Fibroblast of the conjunctiva (primary cell): ENCODE measurements around the gene OAS3.
"Not testable (repeated sequence)": the region's sequence is repeated elsewhere in the genome, so short reads cannot be mapped to it uniquely, and the experiment has no call there.

Experiments
- DNase-seq: peaks from one replicate; pipeline ENCODE4 v3.0.0-alpha.2; 2010; ENCODE audit warnings: low read depth

The OAS3 gene

DNA sequence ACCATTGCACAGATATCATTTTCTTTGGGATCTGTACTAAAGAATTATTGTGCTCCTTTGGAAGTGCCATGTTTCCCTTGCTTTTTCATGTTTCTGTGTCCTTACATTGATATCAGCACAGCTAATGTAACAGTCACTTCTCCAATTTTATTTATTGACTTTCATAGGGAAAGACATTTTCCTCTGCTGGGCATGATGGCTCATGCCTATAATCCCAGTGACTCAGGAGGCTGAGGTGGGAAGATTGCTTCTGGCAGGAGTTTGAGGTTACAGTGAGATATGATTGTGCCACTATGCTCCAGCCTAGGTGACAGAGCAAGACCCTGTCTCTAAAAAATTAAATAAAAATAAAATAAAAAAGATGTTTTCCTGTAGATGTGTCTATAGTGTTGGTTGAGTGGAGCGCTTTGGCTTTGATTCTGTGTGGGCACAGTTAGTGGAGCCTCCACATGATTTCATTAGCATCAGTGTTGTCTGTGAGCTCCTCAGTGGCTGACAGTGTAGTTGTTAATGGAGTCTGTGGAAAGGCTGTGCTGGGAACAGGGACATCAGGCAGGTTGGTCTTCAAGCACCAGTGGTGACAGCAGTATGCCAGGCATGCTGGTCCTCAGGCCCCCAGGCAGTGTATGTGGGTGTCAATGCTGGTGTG is 47.5 kb downstream of the OAS3 start:
- no peak for DNase-seq

DNA sequence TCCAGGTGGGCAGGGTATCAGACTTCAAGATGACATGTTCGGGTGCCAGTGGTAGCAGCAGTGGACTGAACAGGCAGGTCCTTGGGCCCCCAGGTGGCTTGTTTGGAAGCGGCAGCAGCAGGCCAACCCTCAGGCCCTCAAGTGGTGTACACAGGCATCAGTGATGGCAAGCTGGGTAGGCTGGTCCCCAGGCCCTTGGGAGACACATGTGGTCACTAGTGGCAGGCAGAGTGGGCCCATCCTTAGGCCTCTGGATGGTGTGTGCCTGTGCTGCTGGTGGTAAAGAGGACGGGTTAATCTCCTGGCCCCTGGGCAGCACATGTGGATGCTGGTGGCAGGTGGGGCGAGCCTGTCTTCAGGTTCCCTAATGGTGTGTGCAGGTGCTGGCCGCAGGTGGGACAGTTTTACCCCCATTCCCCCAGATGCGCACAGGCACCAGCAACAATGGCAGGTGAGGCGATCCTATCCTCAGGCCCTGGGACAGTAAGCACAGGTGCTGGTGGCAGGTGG is 48.1 kb downstream of the OAS3 start:
- DNase-seq, result no peak

DNA sequence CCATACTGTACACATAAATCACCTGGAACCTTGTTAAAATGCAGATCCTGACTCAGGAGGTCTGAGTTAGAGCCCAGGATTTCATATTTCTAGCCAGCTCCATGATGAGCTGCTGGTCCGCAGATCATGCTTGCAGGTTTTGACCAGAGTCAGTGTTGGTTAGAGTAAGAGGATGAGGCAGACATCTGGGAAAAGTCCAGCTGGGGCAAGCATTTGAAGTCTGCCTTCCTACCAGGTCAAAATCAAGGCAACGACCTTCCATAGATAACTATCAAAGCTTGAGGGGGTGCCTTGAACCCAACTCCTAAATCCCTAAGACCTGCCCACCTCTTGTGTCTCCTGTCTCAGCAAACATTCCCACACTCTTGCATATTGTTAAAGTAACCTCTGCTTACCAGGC is 49.3 kb downstream of the OAS3 start:
- no peak for DNase-seq

DNA sequence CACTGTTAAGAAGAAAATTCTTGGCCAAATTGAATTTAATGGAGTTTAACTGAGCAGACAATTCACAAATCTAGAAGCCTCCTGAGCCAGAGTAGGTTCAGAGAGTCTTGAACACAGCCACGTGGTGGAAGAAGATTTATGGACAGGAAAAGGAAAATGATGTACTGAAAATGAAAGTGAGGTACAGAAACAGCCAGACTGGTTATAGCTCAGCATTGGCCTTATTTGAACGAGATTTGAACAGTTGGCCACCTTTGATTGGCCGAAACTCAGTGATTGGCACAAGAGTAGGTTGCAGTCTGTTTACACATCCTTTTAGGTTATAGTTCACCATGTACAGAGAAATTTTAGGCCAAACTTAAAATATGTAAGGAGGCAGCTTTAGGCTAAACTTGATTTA is 50.0 kb downstream of the OAS3 start:
- DNase-seq, result no peak

DNA sequence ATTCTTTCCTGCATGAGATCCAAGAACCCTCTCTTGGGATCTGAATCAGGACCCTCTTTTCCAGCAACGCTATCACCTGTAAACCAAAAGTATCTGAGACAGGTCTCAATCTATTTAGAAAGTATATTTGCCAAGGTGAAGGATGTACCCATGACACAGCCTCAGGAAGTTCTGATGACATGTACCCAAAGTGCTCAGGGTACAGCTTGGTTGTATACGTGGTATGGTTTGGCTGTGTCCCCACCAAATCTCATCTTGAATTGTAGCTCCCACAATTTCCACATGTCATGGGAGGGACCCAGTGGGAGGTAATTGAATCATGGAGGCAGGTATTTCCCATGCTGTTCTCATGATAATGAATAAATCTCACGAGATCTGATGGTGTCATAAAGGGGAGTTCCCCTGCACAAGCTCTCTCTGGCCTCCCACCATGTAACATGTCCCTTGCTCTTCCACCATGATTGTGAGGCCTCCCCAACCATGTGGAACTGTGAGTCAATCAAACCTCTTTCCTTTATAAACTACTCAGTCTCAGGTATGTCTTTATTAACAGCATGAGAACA is 50.6 kb downstream of the OAS3 start:
- DNase-seq, result not testable (repeated sequence)

DNA sequence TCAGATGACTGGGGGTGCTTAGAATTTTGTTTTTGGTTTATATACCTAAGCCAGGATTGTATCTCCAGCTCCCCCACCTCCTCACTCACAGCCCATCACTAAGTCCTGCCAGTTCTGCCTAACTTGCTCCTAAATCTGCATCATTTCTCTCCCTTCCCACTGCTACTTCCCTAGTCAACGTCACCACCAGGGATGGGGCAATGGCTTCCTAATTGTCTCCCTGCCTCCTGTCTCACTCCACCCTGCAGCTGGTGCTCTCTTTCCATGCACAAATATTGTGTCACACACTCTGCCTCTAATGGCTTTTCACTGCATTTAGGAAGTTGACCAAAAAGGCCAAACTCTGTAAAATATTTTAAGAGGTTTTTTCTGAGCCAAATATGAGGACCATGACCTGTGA is 51.5 kb downstream of the OAS3 start:
- no peak for DNase-seq

DNA sequence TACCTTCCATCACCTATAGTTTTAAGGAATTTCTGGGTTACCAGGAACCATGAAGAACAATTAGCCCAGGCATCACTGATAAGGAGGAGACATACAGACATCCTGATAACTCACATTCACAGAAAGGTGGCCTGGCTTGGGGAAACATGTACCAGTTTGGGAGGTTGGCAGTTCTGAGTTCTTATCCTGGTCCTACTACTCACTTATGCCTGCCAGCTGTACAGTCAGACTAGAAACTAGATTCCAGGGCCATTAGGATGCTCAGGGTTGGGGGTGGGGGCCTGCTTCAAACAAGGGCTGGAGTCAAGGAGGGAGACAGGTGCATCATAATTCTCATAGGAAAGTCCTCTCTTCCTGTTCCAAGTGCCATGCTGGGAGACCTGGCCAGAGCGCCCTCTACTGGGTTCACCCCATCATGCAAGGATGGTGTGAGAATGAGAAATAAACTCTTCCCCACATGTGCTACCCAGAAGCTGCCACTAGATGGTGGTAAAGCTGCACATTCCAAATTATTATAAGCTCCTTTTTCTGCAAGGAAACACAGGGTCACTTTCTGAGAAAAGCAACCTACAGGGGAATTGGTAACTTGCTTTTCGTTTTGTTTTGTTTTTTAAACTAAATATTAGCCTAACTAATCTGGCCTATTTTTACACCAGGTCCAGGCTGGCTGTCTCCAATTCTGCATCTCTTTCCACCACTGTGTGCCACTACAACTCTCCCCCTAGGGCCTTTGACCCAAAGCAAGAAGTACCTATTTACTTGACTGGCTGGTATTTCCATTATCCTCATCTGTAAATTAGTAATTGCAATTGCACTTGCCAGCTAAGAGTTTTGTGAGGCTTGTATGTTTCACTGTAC is 54.5 kb downstream of the OAS3 start:
- peak; percentile 26 for DNase-seq

DNA sequence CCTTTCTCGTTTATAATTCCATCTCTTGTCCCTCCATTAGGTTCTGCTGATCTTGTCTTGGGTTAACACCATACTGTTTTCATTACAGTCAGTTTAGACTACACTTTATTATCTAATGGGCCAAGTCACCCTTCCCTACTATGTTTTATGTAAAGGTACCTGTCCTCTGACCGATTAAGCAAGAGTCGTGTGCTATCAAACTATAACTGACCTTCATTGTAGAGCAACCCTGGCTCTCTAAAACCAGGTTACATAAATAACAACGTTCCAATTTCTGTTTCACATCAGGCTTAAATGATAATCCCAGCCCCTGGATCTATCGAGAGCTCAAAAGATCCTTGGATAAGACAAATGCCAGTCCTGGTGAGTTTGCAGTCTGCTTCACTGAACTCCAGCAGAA is 56.7 kb downstream of the OAS3 start:
- DNase-seq, result no peak

DNA sequence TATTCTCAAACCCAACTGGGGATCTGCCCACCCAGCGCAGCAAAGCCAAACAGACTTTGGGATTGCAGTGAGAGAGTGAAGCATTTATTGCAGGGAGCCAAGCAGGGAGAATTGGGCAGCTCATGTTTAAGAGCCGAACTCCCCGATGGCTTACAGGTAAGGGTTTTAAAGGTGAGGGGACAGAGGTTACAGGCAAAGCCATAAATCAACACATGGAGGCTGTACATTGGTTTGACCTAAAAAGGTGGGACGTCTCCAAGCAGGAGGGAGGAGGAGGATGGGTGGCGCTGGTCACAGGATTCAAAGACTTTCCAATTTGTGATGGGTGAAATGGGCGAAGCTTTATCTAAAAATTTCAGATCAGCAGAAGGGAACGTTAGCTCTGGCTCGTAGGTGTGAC is 58.2 kb downstream of the OAS3 start:
- no peak for DNase-seq

DNA sequence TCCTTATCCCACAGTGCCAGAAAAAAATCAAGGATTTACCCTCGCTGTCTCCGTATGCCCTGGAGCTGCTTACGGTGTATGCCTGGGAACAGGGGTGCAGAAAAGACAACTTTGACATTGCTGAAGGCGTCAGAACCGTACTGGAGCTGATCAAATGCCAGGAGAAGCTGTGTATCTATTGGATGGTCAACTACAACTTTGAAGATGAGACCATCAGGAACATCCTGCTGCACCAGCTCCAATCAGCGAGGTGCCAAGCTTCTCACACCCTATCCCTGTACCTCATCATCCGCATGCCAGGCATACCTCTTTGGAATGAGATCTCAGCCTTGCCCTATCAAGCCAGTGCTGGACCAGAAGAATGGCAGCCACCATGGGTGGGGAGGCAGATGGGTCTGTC is 59.2 kb downstream of the OAS3 start:
- no peak for DNase-seq

DNA sequence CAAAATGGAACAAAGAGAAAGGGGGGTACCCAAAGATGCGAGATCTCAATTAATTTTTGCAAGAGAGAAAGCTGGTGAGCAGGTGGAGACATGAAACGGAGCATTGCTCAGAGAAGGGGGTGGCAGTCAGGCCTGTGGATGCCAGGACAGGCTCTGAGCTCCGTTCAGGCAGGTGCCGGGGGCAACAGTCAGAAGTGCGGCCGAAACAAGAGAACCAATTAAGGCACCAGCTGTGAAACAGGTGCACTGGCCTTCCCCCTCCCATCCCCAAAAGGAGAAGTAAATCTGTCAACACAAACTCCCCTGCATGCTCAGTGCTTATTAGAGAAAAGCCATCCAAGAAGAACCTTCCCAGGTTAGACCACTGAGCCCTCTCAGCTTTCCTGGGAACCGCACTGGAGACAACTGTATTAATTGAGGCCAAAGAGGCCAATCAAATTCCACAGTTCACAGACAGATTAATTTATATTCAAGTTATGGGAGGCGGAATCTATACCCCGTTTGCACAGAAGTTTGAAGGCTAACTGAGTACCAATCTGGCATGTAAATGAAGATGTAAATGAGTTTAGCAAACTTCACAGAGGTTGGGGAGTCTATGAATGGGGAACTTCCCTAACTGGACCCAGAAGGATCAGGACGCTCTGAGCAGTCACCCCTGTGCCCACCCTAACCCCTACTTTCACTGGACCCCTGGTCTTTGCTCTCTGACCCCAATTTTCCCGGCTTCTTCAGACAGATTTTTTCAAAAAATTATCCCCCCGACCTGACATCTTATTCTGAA is 60.9 kb downstream of the OAS3 start:
- no peak for DNase-seq

DNA sequence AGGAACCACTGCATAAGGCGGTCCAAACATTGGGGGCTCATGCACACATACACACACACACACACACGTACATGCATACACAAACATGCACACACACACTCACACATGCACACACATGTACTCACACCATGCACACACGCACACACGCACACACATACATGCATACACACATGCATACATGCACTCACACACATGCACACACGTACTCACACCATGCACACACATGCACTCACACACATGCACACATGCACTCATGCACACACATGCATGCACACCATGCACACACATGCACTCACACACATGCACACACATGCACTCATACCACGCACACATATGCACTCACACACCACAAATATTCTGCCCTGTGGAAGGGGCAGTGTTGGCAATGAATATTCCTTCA is 62.2 kb downstream of the OAS3 start:
- DNase-seq, result no peak

DNA sequence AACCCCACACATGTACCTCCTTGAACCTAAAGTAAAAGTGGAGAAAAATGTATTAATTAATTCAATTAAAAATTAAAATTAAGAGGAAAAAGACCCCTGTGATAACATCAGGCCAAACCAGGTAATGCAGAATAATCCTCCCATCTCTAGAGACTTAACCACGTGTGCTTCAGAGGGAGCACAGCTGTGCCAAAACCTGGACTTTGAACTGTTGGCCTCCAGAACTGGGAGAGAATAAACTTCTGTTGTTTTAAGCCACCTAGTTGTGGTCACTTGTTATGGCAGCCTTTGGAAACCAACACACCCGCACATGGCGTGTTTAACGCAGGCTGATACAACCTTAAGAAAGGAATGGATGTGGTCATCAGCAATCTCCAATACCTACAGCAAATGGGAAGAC is 63.9 kb downstream of the OAS3 start:
- no peak for DNase-seq

DNA sequence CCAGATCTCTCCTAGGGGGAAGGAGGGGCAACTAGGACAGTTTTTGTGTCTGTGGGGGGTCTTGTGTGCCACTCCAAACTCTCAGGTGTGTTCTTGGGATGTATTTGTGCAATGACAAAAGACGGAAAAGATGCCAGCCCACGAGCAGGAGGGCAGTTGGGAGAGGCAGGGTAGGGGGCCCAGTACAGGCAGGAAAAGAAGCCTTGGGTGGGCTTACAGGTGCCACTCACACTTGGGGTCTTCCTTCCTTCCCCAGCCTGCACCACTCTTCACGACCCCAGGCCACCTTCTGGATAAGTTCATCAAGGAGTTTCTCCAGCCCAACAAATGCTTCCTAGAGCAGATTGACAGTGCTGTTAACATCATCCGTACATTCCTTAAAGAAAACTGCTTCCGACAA is 64.4 kb downstream of the OAS3 start:
- no peak for DNase-seq

DNA sequence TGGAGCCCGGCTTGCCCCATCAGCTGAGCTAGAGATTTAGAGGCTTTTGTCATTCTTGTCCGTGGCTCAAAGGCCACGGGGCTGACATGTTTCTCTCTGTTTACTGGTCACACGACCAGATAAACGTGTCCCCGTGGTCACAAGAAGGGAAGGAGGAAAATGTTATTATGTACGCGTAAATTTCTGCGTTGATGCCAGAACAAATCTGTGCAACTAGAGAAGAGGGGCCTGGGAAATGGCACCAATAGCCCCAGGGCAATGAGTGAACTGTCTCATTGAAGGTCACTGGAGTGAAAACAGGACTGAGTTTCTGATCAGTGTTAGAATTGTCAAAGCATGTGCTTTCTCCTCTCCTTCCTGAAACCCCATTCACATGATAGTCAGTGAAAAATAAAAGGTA is 65.4 kb downstream of the OAS3 start:
- no peak for DNase-seq

DNA sequence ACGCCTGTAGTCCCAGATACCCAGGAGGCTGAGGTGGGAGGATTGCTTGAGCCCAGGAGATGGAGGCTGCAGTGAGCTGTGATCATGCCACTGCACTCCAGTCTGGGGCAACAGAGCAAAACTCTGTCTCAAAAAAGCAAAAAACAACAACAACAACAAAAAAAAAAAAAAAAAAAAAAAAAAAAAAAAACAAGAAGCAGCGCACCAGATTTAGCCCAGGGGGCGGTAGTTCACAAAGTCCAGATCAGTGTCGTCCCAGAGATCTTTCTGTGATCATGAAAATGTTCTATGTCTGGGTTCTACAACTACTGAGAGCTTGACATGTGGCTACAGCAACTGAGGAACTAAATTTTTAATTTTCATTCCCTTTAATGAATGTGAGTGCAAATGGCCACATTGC is 67.5 kb downstream of the OAS3 start:
- DNase-seq, result no peak

DNA sequence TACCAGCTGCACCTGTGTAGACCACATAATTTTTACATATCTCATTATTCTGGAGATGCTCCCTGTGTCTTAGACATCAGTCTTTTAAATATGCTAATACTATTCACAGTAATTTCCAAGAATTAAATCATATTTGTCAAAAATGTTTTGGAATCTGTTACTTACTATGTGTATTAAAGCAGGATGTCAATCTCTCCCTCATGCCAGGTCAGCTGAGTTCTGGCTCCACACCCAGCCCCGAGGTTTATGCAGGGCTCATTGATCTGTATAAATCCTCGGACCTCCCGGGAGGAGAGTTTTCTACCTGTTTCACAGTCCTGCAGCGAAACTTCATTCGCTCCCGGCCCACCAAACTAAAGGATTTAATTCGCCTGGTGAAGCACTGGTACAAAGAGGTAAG is 67.9 kb downstream of the OAS3 start:
- no peak for DNase-seq

DNA sequence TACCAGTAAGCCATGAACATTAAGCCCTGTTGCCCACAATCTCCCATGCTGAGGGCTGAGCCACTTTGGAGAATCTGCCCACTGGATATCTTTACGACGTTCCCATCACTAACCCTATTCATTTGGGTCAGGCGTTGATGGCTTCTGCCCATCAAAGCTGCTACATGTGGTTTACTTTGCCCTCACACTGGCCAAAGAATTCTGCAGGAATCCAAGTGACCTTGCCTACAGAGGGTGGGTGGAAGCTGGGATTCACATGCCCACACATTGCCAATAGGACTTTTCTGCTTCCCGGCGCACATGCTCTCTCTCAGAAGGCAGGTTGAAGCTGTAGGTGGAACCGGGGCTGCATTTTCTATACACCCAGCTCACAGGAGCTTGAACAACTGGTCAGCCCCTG is 68.4 kb downstream of the OAS3 start:
- DNase-seq, result no peak

DNA sequence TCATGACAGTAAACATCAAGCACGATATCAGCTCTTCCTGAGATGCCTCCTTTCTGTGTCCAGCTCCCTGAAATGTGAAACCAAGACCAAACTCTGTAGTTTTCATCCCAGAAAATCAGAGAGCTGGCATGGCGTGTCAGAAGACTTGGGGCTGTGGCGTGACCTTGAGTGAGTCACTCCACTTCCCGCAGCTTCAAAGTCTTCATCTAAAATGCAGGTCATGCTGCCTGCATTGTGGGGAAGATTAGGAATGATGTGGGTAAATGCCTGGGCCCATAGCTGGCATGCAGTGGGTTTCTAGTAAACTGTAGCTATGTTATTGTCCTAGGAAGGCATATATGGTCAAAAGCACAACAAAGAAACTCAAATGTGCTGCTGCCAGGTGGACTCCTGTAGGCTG is 68.9 kb downstream of the OAS3 start:
- no peak for DNase-seq

DNA sequence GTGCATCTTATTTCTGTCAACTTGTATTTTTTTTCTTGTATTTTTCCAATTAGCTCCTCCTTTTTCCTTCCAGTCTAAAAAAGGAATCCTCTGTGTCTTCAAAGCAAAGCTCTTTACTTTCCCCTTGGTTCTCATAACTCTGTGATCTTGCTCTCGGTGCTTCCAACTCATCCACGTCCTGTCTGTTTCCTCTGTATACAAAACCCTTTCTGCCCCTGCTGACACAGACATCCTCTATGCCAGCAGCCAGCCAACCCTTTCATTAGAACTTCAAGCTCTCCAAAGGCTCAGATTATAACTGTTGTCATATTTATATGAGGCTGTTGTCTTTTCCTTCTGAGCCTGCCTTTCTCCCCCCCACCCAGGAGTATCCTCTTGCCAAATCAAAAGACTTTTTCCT is 72.4 kb downstream of the OAS3 start:
- no peak for DNase-seq

DNA sequence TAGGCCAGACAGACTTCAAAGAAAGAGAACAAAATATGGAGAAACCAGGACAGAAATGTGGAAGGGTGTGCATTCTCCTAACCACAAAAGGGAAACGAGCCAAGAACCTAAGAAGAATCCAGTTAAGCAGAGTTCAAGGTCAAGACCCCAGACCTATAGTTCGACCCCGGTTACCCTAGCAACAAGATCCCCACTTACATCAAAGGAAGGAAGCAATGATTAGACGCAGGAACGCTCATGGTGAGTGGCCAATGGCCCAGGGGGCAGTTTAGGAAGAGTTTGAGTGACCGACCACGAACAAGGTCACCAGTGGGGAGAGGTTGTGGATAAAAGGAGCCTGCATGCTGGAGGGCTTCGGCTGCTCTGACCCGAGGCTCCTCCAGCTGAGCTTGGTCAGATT is 76.3 kb downstream of the OAS3 start:
- DNase-seq, result no peak

DNA sequence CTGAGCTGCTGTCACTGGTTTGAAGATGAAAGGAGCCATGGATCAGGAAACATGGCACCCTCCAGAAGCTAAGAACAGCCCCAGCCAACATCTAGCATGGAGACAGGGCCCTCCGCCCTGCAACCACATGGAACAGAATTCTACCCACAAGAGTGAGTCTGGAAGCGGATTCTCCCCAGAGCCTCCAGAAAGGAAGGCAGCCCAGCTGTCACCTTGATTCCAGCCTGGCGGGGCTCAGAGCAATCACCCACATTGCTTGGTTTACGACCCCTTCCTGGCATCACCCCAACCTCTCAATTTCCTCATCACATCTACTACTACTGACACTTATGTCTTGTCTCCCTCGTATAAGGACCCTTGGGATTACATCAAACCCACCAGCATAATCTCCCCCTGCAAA is 78.5 kb downstream of the OAS3 start:
- no peak for DNase-seq

DNA sequence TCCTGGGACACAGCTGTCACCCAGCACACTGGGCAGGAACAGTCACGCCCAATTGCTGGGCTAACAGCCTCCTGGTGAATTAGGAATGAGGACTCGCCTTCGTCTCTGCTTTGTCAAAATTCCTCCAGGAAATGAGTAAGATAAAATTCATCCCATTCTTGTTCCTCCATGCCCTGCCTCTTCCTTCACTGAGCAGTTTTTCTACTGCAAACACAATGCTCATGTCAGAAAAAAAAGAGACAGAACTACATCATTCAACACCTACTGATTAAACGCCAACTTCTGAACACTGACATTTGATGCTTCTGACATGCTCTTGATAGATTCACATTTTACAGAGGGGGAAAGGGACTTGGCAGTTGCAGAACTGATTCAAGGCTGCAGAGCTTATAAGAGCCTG is 80.8 kb downstream of the OAS3 start:
- no peak for DNase-seq
